ENCODE measurements around the gene SMKR1. TPM values are rescaled to one million over a fixed set of nuclear protein-coding genes. Genes with fewer than 3 reads are reported as not detected.

SMKR1 gene
- total RNA-seq, 1 experiment from 2014 or later, result 0.37 TPM

Other genes with a start within 250 kb of the SMKR1 start
- gene STRIP2, start 68.1 kb upstream of the SMKR1 start, total RNA-seq (2014; rRNA removed; shearing (Covaris generic)), result 7.8 and 12.1 TPM in 2 replicates
- gene NRF1, start 109.2 kb downstream of the SMKR1 start, total RNA-seq (2014; rRNA removed; shearing (Covaris generic)), result 13.3 and 20.2 TPM in 2 replicates